CD4-positive, alpha-beta T cell treated with Interleukin-2 at 100 ng/mL for 4 hours (primary cell): ENCODE measurements around the gene MEIS2.

Experiments used
- DNase-seq: peaks from one replicate; pipeline ENCODE4 v3.0.0-alpha.2; 2020; ENCODE audit warnings: low spot score

The MEIS2 gene

DNA sequence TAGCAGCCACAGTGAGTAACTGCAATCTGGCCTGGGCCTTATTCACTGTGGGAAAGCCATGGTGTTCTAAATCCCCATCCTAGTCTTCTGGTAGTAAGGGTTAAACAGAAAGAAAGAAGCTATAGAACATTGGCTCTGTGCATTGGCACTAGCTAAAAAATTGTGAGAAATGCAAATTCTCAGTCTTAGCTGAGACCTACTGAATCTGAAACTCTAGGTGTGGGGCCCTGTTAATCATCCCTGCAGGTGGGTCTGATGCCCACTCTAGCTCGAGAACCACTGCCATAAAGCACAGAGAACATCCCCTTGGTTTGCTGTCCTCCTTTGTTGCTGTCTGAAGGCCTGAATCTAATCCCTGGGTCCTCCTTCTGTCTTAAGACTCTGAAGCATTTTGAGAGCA, 59.3 kb downstream of the MEIS2 start:
- no peak for DNase-seq

DNA sequence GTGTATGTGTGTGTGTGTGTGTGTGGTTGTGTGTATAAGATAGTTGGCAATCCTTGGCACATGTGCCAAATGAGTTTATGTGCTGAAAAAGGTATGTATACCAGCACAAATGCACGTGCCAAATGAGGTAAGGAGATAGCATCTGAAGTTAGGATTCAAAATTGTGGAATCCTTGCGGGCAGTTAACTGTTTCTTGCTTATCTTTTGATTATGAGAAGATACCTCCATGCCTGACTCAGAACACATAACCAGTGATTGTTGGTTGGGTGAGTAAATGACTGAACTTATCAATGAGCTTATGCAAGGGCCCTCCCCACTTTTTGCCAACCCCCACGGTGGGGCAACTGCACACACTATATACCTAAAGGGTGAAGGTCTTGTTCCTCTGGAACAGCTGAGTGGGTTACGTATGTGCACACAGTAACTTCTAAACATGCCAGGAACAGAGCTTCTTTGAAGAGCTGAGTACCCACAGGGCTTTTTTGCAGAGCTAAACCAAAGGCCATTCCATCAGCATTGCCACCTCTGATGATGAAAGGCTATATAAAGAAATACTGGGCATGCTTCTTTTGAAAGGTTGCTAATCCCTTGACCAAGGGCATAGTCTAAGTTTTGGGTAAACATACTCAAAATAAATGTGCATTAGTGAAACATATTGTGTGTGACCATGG, 60.1 kb downstream of the MEIS2 start:
- DNase-seq, result no peak

- DNase-seq, result no peak
These were observed 61.6 kb downstream of the MEIS2 start for GRCh38 chr15:37038716-37039106.

- DNase-seq, result no peak
These were observed 62.3 kb downstream of the MEIS2 start for GRCh38 chr15:37037850-37038715.

DNA sequence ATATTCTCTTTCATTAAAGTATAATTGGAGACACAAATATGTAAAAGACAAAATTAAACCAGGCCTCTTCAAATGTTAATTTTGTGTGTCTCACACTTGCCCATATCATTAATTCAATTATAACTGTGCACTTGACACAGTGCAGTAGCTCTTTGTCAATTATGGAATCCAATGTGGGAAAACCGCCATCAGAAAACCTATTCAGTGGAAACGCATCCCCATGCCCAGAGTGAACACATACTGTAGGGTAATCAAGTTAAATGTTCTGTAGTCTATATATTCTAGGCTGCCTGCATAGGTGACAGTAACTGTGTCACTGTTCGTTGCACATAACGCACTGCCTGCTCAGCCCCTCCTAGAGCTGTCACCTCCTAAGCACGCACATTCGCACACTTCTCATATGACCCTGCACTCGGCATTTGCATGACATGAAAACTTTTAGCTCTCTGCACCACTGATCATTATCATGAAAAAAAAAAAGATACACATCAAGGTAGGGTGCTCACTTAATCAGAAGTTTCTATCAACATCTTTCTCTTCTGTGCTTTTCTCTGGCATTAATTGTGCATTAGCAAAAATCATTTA, 63.2 kb downstream of the MEIS2 start:
- DNase-seq, result no peak

DNA sequence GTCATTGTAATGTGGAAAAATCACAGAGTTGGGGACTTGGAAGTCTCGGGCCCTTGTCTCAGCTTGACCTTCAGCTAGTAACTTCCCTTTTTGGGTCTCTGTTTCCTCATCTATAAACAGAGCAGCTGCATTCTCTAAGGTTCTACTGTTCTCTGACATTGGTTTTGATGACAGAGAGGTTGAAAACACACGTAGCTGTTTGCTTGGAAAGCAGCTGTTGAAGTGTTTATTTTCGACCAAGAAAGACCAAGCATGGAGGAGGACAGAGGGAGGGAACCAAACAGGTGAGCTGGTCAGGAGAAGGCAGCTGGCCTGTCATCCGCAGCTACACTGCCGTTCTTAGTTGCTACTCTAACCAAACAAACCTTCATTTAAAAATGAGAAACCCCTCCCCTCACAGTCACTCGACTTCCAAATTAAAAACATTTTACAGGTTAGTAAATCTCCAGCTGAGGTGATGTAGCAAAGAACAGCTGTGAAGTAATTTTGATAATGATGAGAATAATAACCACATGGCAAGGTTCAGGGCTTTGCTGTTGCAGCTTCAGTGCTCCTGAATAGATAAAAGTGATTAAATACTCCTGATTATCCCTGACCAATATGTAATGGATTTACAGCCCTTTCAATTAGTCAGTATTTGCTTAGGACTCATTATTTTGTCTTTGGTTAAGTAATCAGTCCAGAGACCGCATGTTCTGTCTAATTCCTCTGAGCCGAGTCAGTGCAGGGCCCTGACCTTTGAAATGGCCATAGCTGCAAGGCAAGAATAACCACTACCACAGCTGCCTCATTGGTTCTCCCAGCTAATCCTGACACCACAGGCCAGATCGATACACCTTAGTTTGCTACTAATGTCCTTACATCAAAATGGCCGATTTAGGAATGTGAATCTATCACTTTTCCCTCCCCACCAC, 65.3 kb downstream of the MEIS2 start:
- no peak for DNase-seq

DNA sequence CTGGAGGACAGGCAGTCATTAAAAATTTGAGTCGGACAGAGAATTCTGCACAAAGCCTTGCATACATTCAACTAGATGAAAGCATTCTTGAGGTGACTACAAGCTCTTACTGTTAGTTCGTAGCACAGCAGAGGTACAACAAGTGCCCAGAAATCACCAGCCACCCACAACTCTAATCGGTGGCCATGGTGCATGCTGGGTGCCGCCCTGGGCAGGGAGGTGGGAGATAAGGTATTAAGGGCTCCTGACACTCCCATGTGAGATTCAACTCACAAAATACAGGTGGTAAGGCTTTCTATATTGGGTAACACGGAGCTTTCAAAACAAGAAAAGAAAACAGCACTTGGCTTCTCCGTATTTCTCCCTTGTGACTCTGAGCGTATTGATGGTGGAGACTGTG, 66.0 kb downstream of the MEIS2 start:
- no peak for DNase-seq

- no peak for DNase-seq
These were observed 68.1 kb downstream of the MEIS2 start for GRCh38 chr15:37032091-37032775.

DNA sequence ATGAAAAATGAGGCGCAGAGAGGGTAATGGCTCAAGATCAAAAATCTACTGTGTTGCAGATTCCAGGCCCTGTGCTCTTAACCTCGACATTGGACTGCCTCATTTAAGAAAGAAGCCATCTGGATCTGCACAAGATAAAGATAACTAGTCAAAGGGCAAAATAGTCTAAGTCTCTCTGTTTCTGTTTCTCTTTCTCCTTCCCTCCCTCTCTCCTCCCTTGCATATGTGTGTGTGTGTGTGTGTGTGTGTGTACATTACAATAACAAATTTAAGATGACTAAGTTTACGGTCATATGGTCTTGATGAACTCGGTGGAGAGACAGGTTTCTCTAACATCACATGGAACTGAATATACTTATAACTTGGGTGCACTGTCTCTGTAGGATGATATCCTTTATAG, 69.2 kb downstream of the MEIS2 start:
- no peak for DNase-seq

- DNase-seq, result no peak
These were observed 71.6 kb downstream of the MEIS2 start for GRCh38 chr15:37028625-37029296.

- no peak for DNase-seq
These were observed 79.5 kb downstream of the MEIS2 start for GRCh38 chr15:37020852-37021251.

- no peak for DNase-seq
These were observed 80.6 kb downstream of the MEIS2 start for GRCh38 chr15:37019479-37020433.

- DNase-seq, result no peak
These were observed 83.2 kb downstream of the MEIS2 start for GRCh38 chr15:37017031-37017625.

GRCh38 chr15:37016231-37016630, 84.1 kb downstream of the MEIS2 start:
- DNase-seq, result no peak

- DNase-seq, result no peak
These were observed 84.9 kb downstream of the MEIS2 start for GRCh38 chr15:37015451-37015850.

- no peak for DNase-seq
These were observed 85.3 kb downstream of the MEIS2 start for GRCh38 chr15:37015035-37015434.

- no peak for DNase-seq
These were observed 85.8 kb downstream of the MEIS2 start for GRCh38 chr15:37014566-37014965.

- no peak for DNase-seq
These were observed 86.2 kb downstream of the MEIS2 start for GRCh38 chr15:37014137-37014536.

DNA sequence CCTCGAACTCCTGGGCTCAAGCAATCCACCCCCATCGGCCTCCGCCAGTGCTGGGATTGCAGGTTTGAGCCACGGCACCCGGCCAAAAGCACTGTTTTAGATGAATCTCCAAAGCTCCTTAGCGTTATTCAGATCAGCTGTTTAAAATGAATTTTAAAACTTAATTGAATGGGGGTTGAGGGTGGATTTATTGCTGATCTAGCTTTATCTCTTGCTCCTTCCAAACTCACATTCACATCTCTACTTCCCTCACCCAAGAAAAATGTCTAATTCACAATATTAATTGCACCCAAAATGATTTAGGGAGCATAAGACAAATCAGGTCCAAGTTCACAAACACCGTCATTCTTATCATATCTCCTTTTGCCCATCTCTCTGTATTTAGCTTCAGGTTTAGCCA, 89.8 kb downstream of the MEIS2 start:
- DNase-seq, result no peak
